ENCODE data around the gene LRRC8B. TPM values are rescaled to one million over a fixed set of nuclear protein-coding genes. Genes with fewer than 3 reads are reported as not detected.

LRRC8B gene
- total and polyA plus RNA-seq, 9 of the 15 experiments (the other 6 are each of a cell fraction or from before 2014, with no cell fraction given) = 4.3 to 43.7 (median 14.4) TPM

DNA sequence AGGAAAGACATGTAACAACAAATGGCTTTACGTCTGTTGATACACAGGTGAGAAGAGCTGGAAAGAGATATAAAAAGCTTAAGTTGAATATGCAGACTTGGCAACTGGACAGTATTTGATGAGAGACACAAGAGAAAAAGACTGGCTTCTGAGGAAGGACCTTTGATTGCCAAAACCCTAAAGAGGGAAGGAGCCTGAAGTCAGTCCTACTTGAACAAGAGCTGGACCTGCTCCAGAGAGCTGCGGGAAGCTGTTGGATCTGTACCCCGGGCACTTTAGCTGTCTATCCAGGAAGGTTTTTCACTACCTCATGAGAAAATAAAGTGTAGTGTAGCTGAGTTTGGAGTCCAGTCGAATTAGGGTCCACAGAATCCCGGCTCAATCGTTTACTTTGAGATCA is 25.3 kb upstream of the LRRC8B start (continued):
- TF ChIP-seq, protein P1, sequence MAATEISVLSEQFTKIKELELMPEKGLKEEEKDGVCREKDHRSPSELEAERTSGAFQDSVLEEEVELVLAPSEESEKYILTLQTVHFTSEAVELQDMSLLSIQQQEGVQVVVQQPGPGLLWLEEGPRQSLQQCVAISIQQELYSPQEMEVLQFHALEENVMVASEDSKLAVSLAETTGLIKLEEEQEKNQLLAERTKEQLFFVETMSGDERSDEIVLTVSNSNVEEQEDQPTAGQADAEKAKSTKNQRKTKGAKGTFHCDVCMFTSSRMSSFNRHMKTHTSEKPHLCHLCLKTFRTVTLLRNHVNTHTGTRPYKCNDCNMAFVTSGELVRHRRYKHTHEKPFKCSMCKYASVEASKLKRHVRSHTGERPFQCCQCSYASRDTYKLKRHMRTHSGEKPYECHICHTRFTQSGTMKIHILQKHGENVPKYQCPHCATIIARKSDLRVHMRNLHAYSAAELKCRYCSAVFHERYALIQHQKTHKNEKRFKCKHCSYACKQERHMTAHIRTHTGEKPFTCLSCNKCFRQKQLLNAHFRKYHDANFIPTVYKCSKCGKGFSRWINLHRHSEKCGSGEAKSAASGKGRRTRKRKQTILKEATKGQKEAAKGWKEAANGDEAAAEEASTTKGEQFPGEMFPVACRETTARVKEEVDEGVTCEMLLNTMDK (IDR thresholded peaks at IDR 0.05; ENCODE audit: borderline replicate concordance, insufficient read depth, low read depth, low read length, poor library complexity, severe bottlenecking) = no peak

DNA sequence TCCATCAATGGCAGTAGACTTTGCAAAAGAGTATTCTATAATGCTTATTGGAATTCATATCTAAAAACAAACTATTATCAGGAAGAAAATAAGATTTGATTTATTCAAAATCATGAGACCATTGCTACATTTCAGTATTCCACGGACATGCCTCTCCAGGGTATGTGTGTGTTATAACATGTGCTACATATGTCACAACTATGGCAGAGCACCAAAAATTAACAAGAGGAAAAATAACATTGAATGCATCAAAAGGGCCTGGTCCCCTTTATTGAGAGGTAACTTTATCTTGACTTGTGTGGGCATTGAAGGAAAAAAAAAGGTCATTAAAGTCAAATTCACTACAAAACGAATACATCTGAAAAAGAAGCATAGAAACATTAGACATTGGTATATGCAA is 22.6 kb upstream of the LRRC8B start:
- 3% methylated on average over 2 of the region's 2 CpGs for WGBS (ENCODE audit: insufficient coverage, low coverage, missing lambda C conversion rate)
- no TSS peak for BruUV-seq (replicated peaks)
- Histone ChIP-seq H4K20me1 (replicated peaks; ENCODE audit: control insufficient read depth, insufficient read depth, low read length) (no peaks in the 10 kb centered on the region), H3K4me1 (replicated peaks in 1 of 2; ENCODE audit: control insufficient read depth in 2 of 2, insufficient read depth in 2 of 2, low read length in 2 of 2) (no peaks in the 10 kb centered on the region), H3K27ac (ENCODE audit: extremely low read depth, low read depth, low read length) (no peak overlapping the region), H3K79me2 (ENCODE audit: control insufficient read depth, insufficient read depth, low read length) (no peaks in the 10 kb centered on the region), H3K9me3 (replicated peaks; ENCODE audit: control insufficient read depth, insufficient read depth, low read depth, low read length) (no peaks in the 10 kb centered on the region), H3K9ac (ENCODE audit: insufficient read depth in 1 of 2, low read depth in 2 of 2, low read length in 2 of 2) (no peak overlapping the region), H3K27me3 (ENCODE audit: control insufficient read depth in 2 of 2, insufficient read depth in 2 of 2, low read length in 2 of 2) (no peaks in the 10 kb centered on the region; a peak in 4 of 5 replicates), H2AFZ (ENCODE audit: low read depth, low read length) (no peak overlapping the region), H3K4me3 (no peak overlapping the region), H3K36me3 (ENCODE audit: control insufficient read depth, insufficient read depth, low read length) (no peaks in the 10 kb centered on the region), H3K4me2 (ENCODE audit: insufficient read depth, low read length) (no peak overlapping the region), H3K9me1 (ENCODE audit: control insufficient read depth, insufficient read depth, low read length) (no peaks in the 10 kb centered on the region)
- no peak for TF ChIP-seq ZNF586 (CRISPR knock-in tag; conservative IDR thresholded peaks at IDR 0.05)
- no peak for TF ChIP-seq PCBP1 (IDR thresholded peaks at IDR 0.05; ENCODE audit: low read depth, low read length, poor library complexity, severe bottlenecking)
- TF ChIP-seq EZH2 (IDR thresholded peaks at IDR 0.05; ENCODE audit: borderline replicate concordance, low read depth, low read length) = no peak
- no peak for TF ChIP-seq RFX1 (IDR thresholded peaks at IDR 0.05)
- no peak for TF ChIP-seq PTTG1 (tag; IDR thresholded peaks at IDR 0.05; ENCODE audit: low read depth)
- TF ChIP-seq E2F3 (CRISPR knock-in tag; IDR thresholded peaks at IDR 0.05) = no peak
- no peak for TF ChIP-seq COPS2 (conservative IDR thresholded peaks at IDR 0.05)
- no peak for TF ChIP-seq TFAM (CRISPR knock-in tag; conservative IDR thresholded peaks at IDR 0.05)
- TF ChIP-seq HDAC2 (IDR thresholded peaks at IDR 0.05) = no peak
- TF ChIP-seq TAF15 (IDR thresholded peaks at IDR 0.05; ENCODE audit: low read depth, low read length) = no peak
- TF ChIP-seq GTF2F1 (IDR thresholded peaks at IDR 0.05; ENCODE audit: low read depth, low read length) = no peak
- TF ChIP-seq ZNF384 (IDR thresholded peaks at IDR 0.05; ENCODE audit: low read depth, low read length) = no peak
- TF ChIP-seq FOS (IDR thresholded peaks at IDR 0.05; ENCODE audit: extremely low read depth, insufficient read length) = no peak
- no peak for TF ChIP-seq ILF3 (IDR thresholded peaks at IDR 0.05; ENCODE audit: borderline replicate concordance)
- ChIA-PET POLR2A (no interaction called here), CTCF (ENCODE audit: low intra/inter-chr PET ratio) (no interaction called here)
- intact Hi-C loops (cut with micrococcal nuclease) = no loop called here
- in situ Hi-C loops (cut with MboI) = no loop called here
- no peak for FAIRE-seq
- no peak for DNase-seq (ENCODE audit: extremely low read depth in 1 of 4, low spot score in 3 of 4)
- ATAC-seq = no peak
